ENCODE data around the gene TMEM100.

The TMEM100 gene, protein sequence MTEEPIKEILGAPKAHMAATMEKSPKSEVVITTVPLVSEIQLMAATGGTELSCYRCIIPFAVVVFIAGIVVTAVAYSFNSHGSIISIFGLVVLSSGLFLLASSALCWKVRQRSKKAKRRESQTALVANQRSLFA

DNA sequence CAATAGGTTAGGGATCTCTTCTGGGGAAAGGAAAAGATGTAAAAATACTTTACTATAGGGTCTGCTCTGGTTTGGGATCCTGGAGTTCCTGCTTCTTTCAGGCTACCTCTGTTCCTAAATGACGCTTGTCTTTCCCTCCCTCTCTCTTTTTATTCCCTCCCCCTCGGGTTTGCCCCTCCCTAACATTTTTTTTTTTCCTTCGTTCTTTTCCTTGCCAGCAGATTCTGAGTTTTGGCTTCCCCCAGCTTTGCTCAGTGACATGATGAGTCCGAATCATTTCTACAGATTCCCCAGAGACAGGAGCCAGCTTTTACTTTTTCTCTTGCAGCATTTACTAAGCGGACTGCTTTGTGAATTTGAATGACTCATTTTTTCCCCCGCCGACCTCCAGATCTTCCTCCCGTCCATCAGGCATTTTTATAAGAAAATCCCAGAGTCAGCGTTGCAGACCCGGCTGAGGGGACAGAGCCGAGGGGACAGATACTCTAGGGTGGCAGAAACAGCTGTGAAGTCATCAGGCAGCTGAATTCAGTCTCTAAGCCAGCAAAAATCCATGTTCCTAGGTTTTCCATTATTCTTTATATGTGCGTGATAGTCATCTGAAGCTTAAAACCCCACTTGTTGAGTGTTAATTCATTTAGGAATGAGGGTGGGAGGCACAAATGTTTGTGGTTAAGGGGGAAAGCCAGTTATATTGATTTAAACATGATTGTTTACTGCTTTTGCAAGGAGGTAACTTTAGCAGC is at the start of gene TMEM100:
TSS of gene TMEM100 (minus strand) at position 123 of the 746 bp plus-strand sequence. CDS start 1,794 bp downstream, outside the sequence.
- peak; percentile 86 for DNase-seq (ENCODE audit: low read depth)
- peak within 1 kb of the TSS; percentile 29 for H3K4me3 ChIP-seq (replicated peaks; ENCODE audit: low read depth, low read length)
- TF ChIP-seq, protein P1, sequence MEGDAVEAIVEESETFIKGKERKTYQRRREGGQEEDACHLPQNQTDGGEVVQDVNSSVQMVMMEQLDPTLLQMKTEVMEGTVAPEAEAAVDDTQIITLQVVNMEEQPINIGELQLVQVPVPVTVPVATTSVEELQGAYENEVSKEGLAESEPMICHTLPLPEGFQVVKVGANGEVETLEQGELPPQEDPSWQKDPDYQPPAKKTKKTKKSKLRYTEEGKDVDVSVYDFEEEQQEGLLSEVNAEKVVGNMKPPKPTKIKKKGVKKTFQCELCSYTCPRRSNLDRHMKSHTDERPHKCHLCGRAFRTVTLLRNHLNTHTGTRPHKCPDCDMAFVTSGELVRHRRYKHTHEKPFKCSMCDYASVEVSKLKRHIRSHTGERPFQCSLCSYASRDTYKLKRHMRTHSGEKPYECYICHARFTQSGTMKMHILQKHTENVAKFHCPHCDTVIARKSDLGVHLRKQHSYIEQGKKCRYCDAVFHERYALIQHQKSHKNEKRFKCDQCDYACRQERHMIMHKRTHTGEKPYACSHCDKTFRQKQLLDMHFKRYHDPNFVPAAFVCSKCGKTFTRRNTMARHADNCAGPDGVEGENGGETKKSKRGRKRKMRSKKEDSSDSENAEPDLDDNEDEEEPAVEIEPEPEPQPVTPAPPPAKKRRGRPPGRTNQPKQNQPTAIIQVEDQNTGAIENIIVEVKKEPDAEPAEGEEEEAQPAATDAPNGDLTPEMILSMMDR (IDR thresholded peaks at IDR 0.05; ENCODE audit: low read length, missing control alignments): no peak

DNA sequence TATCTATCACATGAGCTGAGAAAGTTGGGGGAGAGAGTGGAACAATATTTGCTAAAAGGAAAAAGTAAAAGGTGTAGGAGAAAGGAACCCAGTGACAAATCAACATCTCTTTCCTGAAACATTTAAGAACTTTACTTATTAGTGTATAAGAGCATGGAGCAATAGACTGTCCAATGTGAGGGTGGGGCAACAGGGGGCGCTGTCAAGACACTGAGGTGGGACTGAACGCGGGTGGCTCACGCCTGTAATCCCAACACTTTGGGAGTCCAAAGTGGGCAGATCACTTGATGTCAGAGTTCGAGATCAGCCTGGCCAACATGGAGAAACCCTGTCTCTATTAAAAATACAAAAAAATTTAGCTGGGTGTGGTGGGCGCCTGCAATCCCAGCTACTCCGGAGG is 49.4 kb upstream of the TMEM100 start:
- TF ChIP-seq, protein P1 (IDR thresholded peaks at IDR 0.05; ENCODE audit: low read length, missing control alignments): no peak

GRCh38 chr17:55770196-55770870 is 47.7 kb upstream of the TMEM100 start:
- DNase-seq (ENCODE audit: low read depth): peak; percentile 81
- TF ChIP-seq, protein P1 (IDR thresholded peaks at IDR 0.05; ENCODE audit: low read length, missing control alignments): peak; percentile 50

More for the DNA sequence above, 49.4 kb upstream of the TMEM100 start:
- no peak overlapping the region for H3K4me3 ChIP-seq (replicated peaks; ENCODE audit: low read depth, low read length)
- no peak for DNase-seq (ENCODE audit: low read depth)

DNA sequence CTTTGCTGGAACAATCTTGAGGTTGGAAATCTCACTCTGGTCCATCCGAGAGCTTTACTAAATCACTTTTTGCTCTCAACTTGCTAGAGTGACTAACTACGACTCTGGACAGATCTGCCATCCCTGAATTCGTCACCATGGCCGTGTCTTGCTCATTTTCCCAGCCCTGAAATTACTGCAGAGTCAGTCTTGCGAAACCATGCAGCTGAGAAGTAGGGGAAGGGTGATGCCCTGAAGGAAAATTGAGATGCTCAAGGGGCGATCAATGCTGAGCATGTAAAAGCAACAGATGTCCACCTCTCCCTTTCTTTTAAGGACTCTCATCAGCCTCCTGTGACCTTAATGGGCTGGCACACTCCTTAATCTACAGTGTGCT is 46.9 kb upstream of the TMEM100 start:
- DNase-seq (ENCODE audit: low read depth): peak; percentile 80
- no peak overlapping the region for H3K4me3 ChIP-seq (replicated peaks; ENCODE audit: low read depth, low read length)
- TF ChIP-seq, protein P1 (IDR thresholded peaks at IDR 0.05; ENCODE audit: low read length, missing control alignments): no peak

More at GRCh38 chr17:55770196-55770870, 47.7 kb upstream of the TMEM100 start:
- H3K4me3 ChIP-seq (replicated peaks; ENCODE audit: low read depth, low read length): no peak overlapping the region

DNA sequence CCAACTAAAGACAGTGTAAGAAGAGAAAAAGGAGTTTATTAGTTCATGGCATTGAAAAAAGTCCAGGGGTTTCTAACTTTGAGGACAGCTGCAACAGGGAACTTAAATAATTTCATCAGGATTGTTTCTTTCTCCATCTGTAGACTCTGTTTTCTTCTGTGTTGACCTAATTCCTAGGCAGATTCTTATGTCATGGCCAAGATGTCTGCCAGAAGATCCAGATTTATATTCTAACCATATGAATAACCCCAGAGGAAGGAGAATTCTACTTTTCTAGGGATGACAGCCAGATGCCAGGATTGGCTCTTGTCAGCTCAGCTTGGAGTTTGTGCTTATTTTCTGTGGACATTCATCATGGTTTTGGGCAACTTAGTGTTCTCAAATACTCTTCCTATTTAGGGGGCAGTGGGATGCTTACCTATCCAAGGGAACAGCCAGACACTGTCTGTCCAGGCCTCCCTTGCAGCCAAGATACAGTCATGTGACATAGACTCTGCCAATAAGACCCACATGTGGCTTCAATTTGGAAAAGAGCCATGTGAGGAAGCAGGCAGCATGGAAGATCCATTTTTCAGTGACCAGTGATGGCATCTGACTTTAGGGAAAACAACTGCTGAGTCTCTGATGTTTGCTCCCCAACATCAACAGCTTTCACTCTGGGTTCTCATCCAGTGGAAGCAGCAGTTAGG is 46.4 kb upstream of the TMEM100 start:
- H3K4me3 ChIP-seq (replicated peaks; ENCODE audit: low read depth, low read length): no peak overlapping the region
- peak; percentile 15 for DNase-seq (ENCODE audit: low read depth)
- TF ChIP-seq, protein P1 (IDR thresholded peaks at IDR 0.05; ENCODE audit: low read length, missing control alignments): no peak

DNA sequence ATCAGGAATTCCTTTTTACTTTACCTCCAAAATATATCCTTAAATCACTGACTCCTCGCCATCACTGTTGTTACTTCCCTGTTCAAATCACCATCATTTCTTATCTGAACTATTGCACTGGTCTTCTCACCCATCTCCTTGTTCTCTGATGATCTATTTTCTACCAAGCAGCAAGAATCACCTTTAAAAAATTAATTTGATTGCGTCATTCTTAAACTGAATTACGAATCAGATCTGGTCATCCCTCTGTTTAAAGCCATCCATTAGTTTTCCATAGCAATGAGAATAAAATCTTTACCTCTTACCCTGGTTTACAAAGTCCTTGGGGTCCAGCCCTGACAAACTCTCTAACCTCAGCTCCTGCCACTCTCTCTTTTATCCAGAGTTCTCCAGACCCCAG is 42.8 kb upstream of the TMEM100 start:
- TF ChIP-seq, protein P1 (IDR thresholded peaks at IDR 0.05; ENCODE audit: low read length, missing control alignments): no peak
- no peak for DNase-seq (ENCODE audit: low read depth)
- no peak overlapping the region for H3K4me3 ChIP-seq (replicated peaks; ENCODE audit: low read depth, low read length)

Data from fibroblast of pulmonary artery (primary cell).